ENCODE measurements around the gene PLXNA2. TPM values are rescaled to one million over a fixed set of nuclear protein-coding genes. Genes with fewer than 3 reads are reported as not detected.

The PLXNA2 gene
- polyA plus RNA-seq, 3 donors, result 14.8 to 21.2 (median 16.4) TPM

GRCh38 chr1:207978441-207978840 lies 265.7 kb downstream of the PLXNA2 start:
- DNase-seq, result no peak

- DNase-seq, result no peak
Observed at GRCh38 chr1:207977876-207978275, 266.3 kb downstream of the PLXNA2 start.

GRCh38 chr1:207973898-207974568 lies 270.2 kb downstream of the PLXNA2 start:
- DNase-seq, result no peak

- DNase-seq, result no peak
Observed at GRCh38 chr1:207972337-207972736, 271.8 kb downstream of the PLXNA2 start.
